Testis (tissue), 2 donors: Measurements from ENCODE around the gene RASL10A.

Experiments used
- POLR2A ChIP-seq: fragments of 450-650 bp; IDR thresholded peaks from one replicate; pipeline ENCODE4 v1.6.1; 2017; ENCODE audit warnings: antibody characterized with exemption, mild to moderate bottlenecking, moderate library complexity
- TF ChIP-seq, protein P1 (sequence below), 3 experiments: fragments of 450-650 bp in 2 of 3; fragments of 200-600 bp in 1 of 3; sonication (generic) in 1 of 3; IDR thresholded peaks; one replicate each; pipeline ENCODE4 v1.5.1; 2016 to 2019; ENCODE audit warnings: antibody characterized with exemption in 3 of 3, mild to moderate bottlenecking in 2 of 3, moderate library complexity in 1 of 3

DNA sequence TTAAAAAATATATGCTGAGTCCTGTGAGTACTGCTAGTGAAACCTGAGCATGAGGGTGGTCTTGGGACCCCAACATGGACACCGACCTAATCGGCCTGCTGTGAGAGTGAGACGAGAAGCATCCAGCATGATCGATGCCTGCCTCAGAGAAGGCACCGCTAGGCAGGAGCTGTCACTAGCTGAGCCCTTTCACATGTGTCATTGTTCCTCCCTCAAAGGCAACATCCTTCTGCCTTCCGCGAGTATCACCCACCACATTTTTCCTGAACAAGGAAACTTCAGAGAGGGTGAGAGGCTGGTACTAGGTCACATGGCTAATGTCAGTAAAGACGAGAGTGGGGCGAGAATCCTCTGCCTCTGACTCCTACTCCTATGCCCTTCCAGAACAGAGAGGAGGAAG lies 37.3 kb upstream of the RASL10A start:
- TF ChIP-seq, protein P1, sequence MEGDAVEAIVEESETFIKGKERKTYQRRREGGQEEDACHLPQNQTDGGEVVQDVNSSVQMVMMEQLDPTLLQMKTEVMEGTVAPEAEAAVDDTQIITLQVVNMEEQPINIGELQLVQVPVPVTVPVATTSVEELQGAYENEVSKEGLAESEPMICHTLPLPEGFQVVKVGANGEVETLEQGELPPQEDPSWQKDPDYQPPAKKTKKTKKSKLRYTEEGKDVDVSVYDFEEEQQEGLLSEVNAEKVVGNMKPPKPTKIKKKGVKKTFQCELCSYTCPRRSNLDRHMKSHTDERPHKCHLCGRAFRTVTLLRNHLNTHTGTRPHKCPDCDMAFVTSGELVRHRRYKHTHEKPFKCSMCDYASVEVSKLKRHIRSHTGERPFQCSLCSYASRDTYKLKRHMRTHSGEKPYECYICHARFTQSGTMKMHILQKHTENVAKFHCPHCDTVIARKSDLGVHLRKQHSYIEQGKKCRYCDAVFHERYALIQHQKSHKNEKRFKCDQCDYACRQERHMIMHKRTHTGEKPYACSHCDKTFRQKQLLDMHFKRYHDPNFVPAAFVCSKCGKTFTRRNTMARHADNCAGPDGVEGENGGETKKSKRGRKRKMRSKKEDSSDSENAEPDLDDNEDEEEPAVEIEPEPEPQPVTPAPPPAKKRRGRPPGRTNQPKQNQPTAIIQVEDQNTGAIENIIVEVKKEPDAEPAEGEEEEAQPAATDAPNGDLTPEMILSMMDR (IDR thresholded peaks at IDR 0.05) = no peak
- TF ChIP-seq POLR2A = no peak
